WI38 (cell line): ENCODE data around the gene CCDC30.
"Not testable (repeated sequence)": the region's sequence is repeated elsewhere in the genome, so short reads cannot be mapped to it uniquely, and the experiment has no call there.

Source experiments
- H3K4me3 ChIP-seq: 2 replicates; pipeline ENCODE4 v1.5.1; 2011; ENCODE audit warnings: low read depth, mild to moderate bottlenecking, control low read depth, low read length
- CTCF ChIP-seq: IDR thresholded peaks from 2 replicates; pipeline ENCODE4 v1.5.1; 2012; ENCODE audit warnings: low read depth, mild to moderate bottlenecking, control low read depth, low read length

The CCDC30 gene

DNA sequence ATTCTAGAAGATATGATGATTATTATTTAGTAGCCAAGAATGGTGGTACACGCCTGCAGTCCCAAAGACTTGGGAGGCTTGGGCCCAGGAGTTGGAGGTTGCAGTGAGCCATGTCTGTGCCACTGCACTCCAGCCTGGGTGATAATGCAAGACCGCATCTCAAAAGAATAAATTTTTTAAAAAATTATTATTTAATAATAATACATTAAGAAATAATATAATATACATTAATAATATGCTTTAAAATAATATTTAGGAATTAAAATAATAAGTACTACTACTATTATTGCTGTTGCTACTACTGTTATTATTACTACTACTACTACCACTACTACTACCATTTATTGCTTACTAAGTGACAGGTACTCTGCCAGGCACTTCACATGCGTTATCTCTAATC lies 27.2 kb downstream of the CCDC30 start:
- TF ChIP-seq CTCF: no peak
- no peak overlapping the region for H3K4me3 ChIP-seq

- H3K4me3 ChIP-seq: not testable (repeated sequence)
Observed at GRCh38 chr1:42502031-42502430, 38.9 kb downstream of the CCDC30 start.

- no peak overlapping the region for H3K4me3 ChIP-seq
- TF ChIP-seq CTCF: no peak
Observed at GRCh38 chr1:42504535-42505128, 41.5 kb downstream of the CCDC30 start.

GRCh38 chr1:42506576-42506975 lies 43.5 kb downstream of the CCDC30 start:
- no peak for TF ChIP-seq CTCF
- H3K4me3 ChIP-seq: no peak overlapping the region

DNA sequence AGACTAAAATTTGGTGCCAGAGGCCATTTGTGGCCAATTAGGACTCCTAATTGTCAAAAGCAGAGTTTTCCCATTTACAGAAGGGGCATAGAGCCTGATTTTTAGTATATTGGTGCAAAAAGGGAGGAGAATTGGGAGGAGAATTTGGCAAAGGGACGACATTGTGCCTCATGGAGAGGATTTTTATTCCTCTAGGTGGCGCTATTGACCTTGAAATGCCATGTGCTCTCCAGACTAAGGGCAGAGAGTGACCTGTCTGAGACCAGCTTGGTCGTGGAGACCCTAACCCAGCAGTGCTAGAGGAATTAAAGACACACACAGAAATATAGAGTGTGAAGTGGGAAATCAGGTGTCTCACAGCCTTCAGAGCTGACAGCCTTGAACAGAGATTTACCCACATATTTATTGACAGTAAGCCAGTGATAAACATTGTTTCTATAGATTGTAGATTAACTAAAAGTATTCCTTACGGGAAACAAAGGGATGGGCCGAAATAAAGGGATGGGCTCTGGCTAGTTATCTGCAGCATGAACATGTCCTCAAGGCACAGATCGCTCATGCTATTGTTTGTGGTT lies 48.6 kb downstream of the CCDC30 start:
- not testable (repeated sequence) for H3K4me3 ChIP-seq

DNA sequence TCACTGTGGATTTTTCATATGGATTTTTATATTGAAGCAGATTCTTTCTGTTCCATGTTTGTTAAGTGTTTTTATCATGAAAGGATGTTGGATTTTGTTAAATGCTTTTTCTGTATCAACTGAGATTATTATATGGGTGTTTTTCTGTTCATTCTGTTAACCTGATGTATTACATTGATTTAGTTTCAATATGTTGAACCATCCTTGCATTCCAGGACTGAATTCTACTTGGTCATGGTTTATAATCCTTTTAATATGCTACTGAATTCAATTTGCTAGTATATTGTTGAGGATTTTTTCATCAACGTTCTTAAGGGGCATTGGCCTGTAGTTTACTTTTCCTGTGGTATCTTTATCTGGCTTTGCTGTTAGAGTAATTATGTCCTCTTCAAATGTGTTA lies 55.8 kb downstream of the CCDC30 start:
- no peak overlapping the region for H3K4me3 ChIP-seq
- no peak for TF ChIP-seq CTCF

DNA sequence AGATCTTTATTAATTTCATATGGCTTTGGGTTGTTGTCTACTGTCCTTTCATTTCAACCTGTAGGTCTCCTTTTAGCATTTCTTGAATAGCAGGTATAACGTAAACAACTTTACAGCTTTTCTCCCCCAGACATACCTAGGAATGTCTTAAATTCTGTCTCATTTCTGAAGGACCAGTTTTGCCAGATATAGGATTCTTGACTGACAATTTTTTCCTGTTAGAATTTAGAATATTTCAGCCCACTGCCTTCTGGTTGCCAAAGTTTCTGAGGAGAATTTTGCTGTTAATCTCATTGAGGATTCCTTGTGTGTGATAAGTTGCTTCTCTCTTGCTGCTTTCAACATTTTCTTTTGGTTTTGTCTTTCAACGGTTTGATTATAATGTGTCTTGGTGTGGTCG lies 60.1 kb downstream of the CCDC30 start:
- no peak overlapping the region for H3K4me3 ChIP-seq
- no peak for TF ChIP-seq CTCF

DNA sequence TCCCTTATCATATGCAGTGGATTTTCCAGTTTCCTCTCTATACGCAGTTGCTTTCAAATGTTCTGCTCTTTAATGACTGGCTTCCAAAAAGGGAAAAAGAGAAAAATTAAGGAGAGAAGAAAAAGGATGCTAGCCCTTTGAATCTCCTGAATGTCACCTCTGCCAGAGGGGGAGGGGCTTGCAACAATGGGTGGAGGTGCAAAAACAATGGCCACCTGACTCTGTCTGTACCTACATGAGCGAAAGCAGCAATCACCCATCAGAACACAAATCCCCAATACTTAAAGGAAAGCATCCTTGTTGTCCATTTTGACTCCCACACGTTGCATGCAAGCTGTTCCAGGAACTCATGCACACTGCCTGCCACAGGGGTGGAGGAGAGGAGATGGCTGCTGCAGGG lies 61.2 kb downstream of the CCDC30 start:
- TF ChIP-seq CTCF: no peak

More for the DNA sequence above, 61.2 kb downstream of the CCDC30 start:
- H3K4me3 ChIP-seq: no peak overlapping the region
